Tongue (tissue), 2 donors: ENCODE measurements around the gene THRB. TPM values are rescaled to one million over a fixed set of nuclear protein-coding genes. Genes with fewer than 3 reads are reported as not detected.
"Not testable (repeated sequence)": the region's sequence is repeated elsewhere in the genome, so short reads cannot be mapped to it uniquely, and the experiment has no call there.

ENCODE experiments used
- DNase-seq: peaks from one replicate; pipeline ENCODE4 v3.0.0-alpha.2; 2015
- total RNA-seq: library from RNA; depleted of rRNA; stranded (reverse); fragments of >200 nt; gene quantifications from one replicate; pipeline ENCODE4 v1.2.3, GENCODE V29; 2014

The THRB gene
- total RNA-seq, 1 donor from 2014 or later: 3.4 TPM

DNA sequence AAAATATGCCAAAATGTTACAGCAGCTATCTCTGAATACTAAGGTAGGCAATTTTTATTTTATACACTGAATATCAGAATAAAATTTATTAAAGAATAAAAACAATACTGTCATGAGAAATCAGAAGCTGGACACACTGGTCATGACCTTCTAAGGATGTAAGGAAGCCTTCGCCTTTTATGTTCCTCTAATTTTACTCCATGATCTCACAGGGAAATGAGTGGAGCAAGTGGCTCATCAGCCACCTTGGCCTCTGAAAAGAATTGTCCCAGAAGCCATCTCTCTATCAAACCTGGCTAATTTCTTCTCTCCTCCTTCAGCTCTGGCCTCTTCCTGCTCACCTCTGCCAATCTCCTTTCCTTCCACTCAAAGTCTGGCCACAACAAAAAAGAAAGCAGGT is 48.6 kb downstream of the THRB start:
- DNase-seq: no peak

DNA sequence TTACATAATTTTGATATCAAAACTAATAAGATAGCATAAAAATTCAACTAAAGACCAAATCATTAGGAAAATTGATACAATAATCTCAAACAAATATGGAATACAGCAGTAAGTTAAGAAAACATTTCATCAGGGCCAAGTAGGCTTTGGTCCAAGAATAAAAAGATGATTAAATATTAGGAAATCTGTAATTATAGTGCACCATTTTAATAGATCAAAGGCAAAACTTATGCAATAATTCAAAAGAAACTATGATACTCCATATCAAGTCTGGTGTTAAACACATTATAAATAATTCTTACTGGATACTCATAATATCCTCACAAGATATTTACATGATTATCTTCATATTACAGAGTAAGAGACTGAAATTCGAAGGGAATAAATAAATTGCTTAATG is 51.2 kb downstream of the THRB start:
- DNase-seq: no peak

DNA sequence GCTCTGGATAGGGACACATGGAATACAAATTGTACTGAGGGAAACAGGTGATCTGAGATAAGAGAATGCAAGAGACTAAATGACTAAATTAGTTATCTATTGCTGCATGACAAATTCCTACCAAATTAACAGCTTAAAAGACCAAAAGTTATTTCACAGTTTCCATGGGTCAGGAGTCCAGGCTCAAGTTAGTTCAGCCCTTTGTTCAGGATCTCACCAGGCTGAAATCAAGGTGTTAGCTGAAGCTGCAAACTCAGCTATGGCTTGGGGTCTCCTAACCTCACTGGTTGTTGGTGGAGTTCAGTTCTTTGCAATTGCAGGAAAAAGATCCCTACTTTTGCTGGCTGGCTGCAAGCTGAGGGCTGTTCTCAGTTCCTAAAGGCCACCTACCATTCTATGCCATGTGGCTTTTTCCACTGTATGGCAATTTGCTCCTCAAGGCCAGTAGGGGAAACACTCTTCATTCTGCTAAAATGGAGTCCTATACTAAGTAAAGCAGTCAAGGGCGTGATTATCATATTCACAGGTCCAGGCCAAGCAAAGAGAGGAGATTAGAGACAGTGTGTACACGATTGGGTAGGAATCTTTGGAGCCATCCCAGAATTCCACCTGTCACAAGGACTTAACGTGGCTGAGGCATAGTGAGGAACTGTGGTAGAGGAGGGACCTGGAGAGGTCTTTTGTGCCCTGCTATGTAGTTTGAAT is 53.7 kb downstream of the THRB start:
- DNase-seq: no peak

DNA sequence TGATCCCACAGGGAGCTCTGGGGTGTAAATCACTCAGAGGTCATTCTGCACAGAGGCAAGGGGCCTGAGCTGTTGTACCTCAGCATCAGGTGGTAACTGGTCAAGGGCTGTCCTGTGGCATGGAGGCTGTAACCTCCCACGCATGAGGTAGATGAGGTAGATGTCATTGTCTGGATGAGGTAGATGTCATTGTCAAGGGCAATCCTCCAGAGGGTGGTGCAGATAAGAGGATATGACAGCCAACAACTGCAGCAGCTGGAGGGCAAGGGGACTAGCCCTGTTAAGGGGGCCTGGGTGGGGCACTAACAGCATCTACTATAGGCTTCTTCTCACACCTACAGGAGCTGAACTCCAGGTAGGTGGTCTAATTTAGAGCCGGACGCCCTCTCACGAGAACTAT is 55.6 kb downstream of the THRB start:
- no peak for DNase-seq

DNA sequence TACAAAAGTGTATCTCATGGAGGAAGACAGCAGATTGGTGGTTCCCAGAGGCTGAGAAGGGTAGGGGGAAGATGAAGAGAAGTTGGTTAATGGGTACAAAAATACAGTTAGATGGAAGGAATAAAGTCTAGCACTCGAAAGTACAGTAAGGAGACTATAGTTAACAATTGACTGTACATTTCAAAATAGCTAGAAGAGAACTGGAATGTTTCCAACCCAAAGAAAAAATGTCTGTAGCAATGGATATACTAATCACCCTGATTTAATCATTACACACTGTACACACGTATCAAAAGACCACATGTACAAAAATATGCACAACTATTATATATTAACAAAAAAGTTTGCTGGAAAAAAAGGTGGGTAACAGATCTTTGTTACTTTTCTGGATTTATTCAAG is 57.3 kb downstream of the THRB start:
- DNase-seq: no peak

DNA sequence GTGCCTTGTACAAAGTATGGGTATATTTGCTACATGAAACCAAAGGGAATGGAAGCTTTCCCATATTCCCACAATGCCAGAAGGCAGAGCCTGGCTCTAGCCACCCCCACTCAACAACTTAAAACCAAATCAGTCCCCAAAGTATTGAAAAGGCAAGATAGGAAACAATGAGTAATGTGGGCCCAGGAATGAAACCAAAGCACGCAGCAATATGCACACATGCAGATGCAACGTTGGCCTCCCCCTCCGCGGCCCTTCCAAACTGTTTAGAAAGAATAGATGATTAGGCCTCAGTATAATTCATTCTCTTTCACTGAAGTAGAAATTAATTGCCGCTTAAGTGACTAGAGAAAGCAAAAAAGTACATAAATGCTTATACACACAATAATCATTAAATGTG is 59.1 kb downstream of the THRB start:
- DNase-seq: no peak

DNA sequence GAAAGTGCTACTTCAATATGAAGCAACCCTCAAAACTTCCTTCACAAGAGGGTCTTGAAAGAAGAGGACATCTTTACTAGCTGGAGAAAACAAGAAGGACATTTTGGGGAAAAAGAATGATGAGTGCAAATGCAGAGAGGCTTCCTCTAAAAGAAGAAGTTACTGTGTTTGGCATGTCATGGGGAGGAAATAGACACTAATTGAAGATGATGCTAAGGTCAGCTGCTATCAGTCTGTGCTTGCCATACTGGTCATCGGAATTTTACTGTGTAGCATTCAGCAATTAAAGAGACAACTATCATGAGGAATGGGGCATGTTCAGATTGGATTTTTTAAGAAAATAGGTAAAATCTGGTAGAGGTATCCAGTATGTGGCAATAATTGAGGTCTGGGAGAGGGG is 60.0 kb downstream of the THRB start:
- no peak for DNase-seq

DNA sequence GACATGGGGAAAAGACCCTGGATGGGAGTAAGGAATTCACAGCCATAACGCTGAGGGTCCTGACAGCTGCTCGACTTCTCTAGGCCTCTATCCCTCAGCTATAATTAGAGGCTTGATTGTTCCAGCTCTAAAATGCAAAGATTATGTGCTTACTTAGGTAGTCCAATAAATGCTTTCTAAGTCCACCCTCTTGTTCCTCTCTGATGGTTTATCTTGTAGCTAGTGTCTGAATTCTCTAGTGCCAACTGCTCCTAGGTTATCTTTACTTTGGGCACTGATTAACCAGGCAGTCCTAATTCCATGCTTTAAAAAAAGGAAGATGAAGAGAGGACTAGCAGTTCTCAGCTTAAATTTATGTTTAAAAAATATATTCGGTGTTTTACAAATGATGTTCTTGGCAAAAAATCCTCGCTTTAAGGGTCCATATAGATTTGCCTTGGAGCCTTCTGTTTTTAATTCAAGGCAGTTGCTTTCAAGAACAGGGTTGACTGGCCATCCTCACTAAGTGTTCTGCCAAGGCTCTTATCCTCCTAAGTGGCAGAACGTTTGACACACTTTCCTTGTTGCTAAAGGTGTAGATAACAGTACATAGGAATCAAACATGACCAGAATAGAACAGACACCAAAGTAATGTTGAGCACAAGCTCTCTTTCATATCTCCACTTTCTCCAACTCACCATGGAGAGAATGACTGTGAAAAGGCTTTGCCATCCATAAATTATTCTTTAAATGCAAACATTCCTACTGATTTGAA is 60.6 kb downstream of the THRB start:
- no peak for DNase-seq

DNA sequence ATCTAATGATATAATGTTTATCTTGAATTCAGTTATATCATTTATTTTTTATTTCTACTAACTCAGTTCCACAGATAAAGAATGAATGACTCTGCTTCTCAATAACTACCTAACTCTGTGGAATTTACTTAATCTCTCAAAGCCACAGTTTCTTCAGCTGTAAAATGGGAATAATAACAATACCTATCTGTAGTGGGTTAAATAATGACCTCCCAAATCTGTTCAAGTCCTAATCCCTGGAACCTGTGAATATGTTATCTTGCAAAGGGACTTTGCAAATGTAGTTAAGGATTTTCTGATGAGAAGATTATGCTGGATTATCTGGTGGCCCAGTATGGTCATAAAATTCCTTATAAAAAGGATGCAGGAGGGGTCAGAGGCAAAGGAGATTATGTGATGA is 61.7 kb downstream of the THRB start:
- DNase-seq: no peak

DNA sequence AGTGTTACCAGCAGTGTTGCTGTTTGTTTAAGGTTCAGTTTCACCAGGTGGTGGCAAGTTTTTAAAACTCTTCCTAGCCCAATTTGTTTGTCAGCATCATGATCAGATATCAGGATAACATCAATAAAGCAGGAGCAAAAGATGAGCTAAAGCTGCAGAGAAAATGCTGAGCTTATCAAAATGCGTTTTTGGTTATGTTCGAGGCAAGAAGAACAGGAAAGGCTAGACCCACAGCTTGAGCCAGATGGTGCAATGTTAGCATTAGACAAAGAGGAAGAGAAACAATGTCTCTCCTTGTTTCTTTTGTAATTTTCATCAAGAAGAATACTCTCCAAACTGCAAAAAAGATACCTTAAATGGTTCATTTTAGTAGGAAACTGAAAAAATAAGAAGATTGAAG is 66.2 kb downstream of the THRB start:
- DNase-seq: no peak

DNA sequence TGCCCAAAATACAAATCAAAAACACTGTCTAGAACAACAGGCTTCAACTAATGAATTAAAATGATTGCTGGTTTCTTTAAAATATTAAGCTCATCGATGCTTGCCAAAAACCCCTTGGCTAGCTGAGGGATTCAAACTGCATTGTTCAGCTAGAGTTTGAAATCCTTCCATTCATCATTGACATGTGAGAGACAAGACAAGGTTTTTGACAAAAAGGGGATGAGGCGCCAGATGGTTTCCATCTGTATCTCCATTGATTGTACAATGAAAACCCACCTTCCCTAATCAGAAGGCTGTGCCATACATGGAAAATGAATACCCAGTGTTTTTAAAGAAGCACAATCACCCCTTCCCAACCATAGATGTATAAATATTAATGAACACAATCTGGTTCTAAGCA is 67.8 kb downstream of the THRB start:
- DNase-seq: no peak

DNA sequence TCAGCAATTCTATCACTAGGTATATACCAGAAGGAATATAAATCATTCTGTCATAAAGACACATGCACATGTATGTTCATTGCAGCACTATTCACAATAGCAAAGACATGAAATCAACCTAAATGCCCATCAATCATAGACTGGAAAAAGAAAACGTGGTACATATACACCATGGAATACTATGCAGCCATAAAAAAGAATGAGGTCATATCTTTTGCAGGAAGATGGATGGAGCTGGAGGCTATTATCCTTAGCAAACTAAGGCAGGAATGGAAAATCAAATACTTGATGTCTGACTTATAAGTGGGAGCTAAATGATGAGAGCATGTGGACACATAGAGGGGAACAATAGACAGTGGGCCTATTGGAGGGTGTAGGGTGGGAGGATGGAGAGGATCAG is 73.8 kb downstream of the THRB start:
- not testable (repeated sequence) for DNase-seq

DNA sequence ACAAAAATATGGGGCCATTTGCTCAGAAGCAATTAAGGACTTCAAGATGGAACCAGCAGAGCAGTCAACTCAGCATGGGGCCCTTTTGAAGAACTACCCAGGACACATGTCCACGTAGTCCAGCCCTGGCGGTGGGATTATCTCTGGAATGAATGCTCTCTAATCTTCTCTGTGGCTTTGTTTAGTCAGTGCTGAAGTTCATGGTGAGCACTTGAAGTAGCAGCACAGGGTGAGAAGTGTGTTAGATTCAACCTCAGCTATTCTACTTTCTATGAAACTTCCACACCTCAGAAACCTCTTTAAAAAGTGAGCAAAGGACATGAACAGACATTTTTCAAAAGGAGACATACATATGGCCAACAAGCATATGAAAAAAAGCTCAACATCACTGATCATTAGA is 74.4 kb downstream of the THRB start:
- DNase-seq: no peak

DNA sequence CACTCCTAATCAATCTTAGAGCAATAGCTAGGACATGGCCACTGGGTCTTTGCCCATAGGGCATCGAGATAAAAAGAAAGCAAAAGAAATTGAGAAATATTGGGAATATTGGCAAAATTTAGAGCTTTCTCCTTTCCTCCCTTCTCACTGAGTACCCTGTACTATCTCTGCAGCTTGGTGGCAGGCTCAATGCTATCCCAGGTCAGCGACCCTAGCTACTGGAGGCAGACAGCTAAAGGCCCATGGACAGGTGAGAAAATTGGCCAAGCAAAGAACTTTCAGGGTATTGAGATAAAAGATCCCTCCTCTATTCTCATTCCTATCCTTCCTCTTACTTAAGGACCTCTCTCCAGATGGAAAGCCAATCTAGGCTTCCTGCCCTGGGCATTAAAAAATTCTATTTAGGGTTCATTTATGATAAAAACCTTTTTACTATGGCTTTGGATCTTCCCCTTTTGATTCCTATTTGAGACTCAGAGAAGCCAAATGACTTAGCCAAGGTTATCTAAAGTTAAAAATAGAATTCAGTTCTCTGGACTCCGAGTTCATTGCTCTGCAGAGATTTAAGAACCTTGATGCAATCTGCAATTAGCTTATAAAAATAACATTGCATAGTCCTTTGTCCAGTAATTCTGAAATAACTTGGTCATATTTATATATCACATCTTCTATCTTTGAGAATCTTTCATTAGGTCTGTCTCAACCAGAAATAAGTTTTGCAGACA is 75.4 kb downstream of the THRB start:
- DNase-seq: no peak

DNA sequence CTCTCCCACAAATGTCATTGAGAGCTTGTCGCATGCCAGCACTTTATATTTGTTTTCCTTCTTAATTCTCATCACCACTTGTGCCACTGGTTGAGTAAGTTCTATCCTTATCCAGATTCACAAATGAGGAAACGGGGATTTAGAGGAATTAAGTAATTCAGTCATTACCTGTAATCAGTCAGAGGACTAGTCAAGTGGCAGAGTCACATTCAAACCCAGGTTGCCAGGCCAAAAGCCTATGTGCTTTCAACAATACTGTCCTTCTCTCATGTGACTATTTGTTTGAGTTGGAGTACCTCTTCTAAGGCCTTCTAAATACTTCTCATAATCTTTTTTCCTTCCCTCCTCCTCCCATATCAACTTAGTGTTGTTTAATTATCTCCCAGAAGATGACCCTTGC is 76.9 kb downstream of the THRB start:
- DNase-seq: no peak

DNA sequence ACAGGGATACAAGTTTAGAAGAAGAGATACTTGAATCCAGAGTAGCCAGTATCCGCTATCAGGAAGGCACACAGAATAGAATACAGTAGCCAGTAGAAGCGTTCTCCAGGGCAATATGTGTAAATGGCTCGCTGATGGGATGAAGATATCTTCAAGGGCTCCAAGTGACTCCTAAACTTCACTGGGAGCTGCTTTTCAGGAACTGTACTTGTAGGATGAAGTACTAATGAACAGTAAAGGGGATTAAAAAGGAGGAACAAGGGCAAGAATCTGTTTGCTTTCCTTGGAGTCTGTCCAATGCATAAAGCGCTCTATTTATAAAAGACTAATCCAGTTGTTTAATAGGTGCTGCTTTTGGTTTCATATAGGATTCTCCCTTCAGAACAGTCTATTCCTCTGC is 78.4 kb downstream of the THRB start:
- DNase-seq: no peak

DNA sequence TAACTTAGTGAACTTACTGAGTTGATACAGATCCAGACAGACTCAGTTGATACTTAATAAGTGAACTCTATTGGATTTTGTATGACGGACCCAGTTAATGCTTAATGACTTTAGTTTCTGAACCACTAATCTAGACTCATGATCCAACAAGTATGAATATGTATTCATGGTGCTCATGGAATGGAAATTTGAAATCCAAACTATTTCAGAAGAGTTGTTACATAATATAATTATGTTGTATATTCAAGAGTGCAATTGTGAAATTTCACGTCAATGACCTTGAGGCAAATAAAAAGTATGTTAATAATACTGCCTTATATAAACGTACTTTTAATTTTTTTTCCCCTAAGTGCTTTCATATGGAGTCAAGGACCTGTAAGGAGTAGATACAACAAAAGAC is 78.8 kb downstream of the THRB start:
- DNase-seq: no peak

DNA sequence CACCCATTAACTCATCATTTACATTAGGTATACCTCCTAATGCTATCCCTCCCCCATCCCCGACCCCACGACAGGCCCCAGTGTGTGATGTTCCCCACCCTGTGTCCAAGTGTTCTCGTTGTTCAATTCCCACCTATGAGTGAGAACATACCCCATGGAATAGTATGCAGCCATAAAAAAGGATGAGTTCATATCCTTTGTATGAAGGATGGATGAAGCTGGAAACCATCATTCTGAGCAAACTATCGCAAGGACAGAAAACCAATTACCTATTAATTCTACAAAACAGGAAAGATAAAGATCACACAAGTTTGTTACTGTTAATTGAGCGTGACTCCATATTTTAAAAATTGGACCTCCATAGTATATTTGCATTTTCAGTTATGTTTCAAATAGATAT is 81.0 kb downstream of the THRB start:
- DNase-seq: not testable (repeated sequence)

DNA sequence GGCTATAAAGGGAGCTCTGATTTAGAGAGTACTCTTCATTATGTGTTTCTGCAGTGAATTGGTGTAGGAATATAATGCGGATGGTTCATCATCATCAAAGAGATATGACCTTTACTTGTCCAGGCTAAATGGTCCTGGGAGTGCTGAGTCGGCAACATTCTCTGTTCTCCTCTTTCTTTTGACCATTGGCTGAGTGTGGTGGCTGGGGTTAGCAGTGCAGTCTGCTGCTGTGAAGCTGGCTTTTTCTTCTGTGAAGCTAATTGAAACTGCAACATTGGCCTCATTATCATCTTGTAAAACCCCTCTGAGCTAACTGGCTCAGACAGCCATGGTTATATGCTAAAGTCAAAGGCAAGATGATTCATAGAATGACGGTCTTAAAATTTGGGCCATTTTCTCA is 83.8 kb downstream of the THRB start:
- DNase-seq: no peak

DNA sequence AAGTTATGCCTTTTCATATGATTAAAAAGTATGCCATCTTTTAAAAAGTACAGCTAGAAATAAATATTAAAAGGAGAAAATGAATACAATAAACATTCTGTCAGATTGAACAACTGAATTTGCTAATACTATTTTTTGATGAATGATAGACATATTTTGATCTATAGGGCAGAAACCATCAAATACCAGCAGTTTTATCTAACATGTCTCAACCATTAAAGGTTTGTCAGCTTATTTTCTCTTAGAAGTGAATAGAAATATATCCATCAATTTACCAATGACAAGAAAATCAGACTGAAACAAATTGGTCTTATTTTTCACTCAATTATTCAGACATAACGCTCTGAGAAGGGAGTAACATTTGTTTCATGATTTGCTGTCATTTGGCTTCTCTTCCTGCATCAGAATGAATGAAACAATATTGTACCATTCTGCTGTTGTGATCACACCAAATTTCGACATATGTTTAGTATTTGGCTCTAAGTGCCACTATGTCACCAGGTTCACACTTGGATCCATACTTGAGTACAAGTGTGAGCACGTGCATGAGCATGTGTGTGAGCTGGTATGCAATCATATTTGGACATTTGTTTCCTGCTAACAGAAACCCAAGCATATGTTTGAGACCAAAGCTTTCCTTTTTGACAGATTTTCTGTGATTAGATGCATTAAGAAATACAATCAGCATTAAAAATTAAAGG is 86.5 kb downstream of the THRB start:
- DNase-seq: no peak

DNA sequence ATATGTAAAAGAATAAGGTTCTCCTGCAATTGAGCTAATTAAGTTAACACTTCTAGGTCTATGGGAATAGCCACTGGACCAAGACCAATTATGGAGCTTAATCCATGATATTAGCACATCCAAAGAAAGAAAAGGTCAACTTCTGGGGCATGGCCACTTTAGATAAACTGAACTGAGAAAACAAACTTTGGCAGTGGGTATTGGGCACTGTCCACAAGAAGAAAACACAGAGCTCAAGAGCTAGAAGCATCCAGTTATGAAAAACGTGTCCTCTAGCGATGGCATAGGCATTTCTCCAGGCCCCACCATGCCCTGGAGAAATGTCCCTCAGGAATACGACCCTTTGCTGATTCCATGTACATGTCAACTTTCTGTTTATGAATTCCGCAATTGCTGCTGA is 87.8 kb downstream of the THRB start:
- DNase-seq: no peak

DNA sequence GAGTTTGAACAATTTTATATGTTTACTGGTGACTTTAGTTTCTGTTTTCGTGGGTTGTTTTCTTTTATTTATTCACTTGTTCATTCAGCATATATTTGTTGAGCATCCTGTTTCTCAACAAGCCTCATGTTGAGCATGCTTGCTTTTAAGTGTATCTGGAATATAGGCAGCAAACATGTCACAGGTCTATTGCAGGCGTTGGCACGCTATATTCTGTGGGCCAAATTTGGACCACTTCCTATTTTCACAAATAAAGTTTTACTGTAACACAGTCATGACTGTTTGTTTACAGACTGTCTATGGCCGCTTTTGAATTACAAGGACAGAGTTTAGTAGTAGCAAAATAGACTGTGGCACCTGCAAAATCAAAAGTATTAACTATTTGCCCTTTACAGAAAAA is 89.6 kb downstream of the THRB start:
- DNase-seq: no peak

DNA sequence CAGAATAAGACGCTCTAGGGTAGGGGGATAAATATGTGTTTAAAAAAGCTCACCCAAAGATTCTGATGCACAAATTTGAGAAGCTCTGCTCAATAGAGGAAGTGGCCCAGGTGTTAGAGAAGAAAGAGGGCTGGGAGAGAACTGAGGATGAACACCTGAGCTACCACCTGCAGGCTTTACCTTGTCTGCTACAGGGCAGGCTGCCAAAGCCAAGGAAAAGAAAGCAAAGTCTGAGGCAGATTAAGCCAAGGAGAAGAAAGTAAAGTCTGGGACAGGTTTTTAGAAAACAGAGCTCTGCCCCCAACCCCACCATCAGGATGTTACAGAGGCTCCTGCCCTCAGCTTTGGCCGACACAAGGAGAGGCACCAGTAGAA is 92.9 kb downstream of the THRB start:
- DNase-seq: no peak
